PC-9 (cell line): ENCODE data around the gene RNF220. TPM values are rescaled to one million over a fixed set of nuclear protein-coding genes. Genes with fewer than 3 reads are reported as not detected.

ENCODE experiments used
- BruUV-seq: library from RNA; stranded (reverse); fragments of 400-500 nt; replicated peaks from 2 replicates; lab custom pipeline; 2021; lab: Mats Ljungman, UMichigan
- CTCF ChIA-PET: fragments of 300-600 bp; sonication (Branson Sonifier 250); formaldehyde crosslinking; loops from one replicate; lab custom pipeline; 2022; ENCODE audit warnings: antibody characterized with exemption; lab: Charles Lee
- POLR2A ChIA-PET: fragments of 300-600 bp; sonication (Branson Sonifier 250); formaldehyde crosslinking; loops from one replicate; lab custom pipeline; 2022; ENCODE audit warnings: antibody characterized with exemption; ENCODE audit not compliant: unreplicated experiment; lab: Charles Lee
- DNase-seq, 2 experiments: peaks; one replicate each; pipeline versions ENCODE4 v3.0.0 to v3.0.0-alpha.2; 2015 to 2022; ENCODE audit warnings: mixed read lengths in 1 of 2
- H2AFZ ChIP-seq: fragments of 200-600 bp; sonication (generic); 2 replicates; pipeline ENCODE4 v1.8.1; 2017; ENCODE audit warnings: antibody characterized with exemption
- H3F3A ChIP-seq: fragments of 200-600 bp; sonication (generic); 2 replicates; pipeline ENCODE4 v1.8.1; 2017; ENCODE audit warnings: antibody characterized with exemption, mild to moderate bottlenecking, low read depth; ENCODE audit not compliant: insufficient read depth
- H3K27ac ChIP-seq: fragments of 200-600 bp; sonication (generic); 2 replicates; pipeline ENCODE4 v1.6.1; 2016; ENCODE audit warnings: mixed run types
- H3K27me3 ChIP-seq: fragments of 200-600 bp; sonication (generic); 2 replicates; pipeline ENCODE4 v1.6.1; 2016; ENCODE audit warnings: low read depth, mixed run types; ENCODE audit not compliant: insufficient read depth
- H3K36me3 ChIP-seq: fragments of 200-600 bp; sonication (generic); 2 replicates; pipeline ENCODE4 v1.6.1; 2016; ENCODE audit warnings: low read depth, mixed run types
- H3K4me1 ChIP-seq: fragments of 200-600 bp; sonication (generic); replicated peaks from 2 replicates; pipeline ENCODE4 v1.6.1; 2016; ENCODE audit warnings: mixed run types; ENCODE audit not compliant: insufficient read depth
- H3K4me2 ChIP-seq: fragments of 200-600 bp; sonication (generic); 2 replicates; pipeline ENCODE4 v1.6.1; 2017; ENCODE audit warnings: mixed run types
- H3K4me3 ChIP-seq: fragments of 200-600 bp; sonication (generic); 2 replicates; pipeline ENCODE4 v1.6.1; 2016; ENCODE audit warnings: mixed run types
- H3K79me2 ChIP-seq: fragments of 200-600 bp; sonication (generic); 2 replicates; pipeline ENCODE4 v1.6.1; 2017; ENCODE audit warnings: low read depth, mixed run types
- H3K9me2 ChIP-seq: fragments of 200-600 bp; sonication (generic); 2 replicates; pipeline ENCODE4 v1.8.1; 2017; ENCODE audit warnings: mild to moderate bottlenecking; ENCODE audit not compliant: insufficient read depth
- H3K9me3 ChIP-seq: fragments of 200-600 bp; sonication (generic); 2 replicates; pipeline ENCODE4 v1.8.1; 2016; ENCODE audit warnings: low read depth; ENCODE audit not compliant: insufficient read depth
- H4K20me1 ChIP-seq: fragments of 200-600 bp; sonication (generic); 2 replicates; pipeline ENCODE4 v1.8.1; 2017; ENCODE audit not compliant: insufficient read depth
- CTCF ChIP-seq: fragments of 200-600 bp; sonication (generic); conservative IDR thresholded peaks from 2 replicates; pipeline ENCODE4 v1.6.1; 2017; ENCODE audit warnings: mixed run types, antibody characterized with exemption, mild to moderate bottlenecking, moderate library complexity
- EZH2 ChIP-seq: fragments of 200-600 bp; sonication (generic); IDR thresholded peaks from 2 replicates; pipeline ENCODE4 v1.8.0; 2017; ENCODE audit warnings: antibody characterized with exemption, low read depth
- intact Hi-C: fragments of 100-400 bp; cut with micrococcal nuclease; formaldehyde crosslinking; loops from one replicate; pipeline ENCODE4 v1.10.0; 2022; ENCODE audit not compliant: unreplicated experiment
- total RNA-seq: library from RNA; stranded (reverse); gene quantifications from 2 replicates; pipeline ENCODE4 v1.2.3, GENCODE V29; 2021

RNF220 gene
- total RNA-seq, 1 experiment from 2014 or later: 82.9 TPM

DNA sequence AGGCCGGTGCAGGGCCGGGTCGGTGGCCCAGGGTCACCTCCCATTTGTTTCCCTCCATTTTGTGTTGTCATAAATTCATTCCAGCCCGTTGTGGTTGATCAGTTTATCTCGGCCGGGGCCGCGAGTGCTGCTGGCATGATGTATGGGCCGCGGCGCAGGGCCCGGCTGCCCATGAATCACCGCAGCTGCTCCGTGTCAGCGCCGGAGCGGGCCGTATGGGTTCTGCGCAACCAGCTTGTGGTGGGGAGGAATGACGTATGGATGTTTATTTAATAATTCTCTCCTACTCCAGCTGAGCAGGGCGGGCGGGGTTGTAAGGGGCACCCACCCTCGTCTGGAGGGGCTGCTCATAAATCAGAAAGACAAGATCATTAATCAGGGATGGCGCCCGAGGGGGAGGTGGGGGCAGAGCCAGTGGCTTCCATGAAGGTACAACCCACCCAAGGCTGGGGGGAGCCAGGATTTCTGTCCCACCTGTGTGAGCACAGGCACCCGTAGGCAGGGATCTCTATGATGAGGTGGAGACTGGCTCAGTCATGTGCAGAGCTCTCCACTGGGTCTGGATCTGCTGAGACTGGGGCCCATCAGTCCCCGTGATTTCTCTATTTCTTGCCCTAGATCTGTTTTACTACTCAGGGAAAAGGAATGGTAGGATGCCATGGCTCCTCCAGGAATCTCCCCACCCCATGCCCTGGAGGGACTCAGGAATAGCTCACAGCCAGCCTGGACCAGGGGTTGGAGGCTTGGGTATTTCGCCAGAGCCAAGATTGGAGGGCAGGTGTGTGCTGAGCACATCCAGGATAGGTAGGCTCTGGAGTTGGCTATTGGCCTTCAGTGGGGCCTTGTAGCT lies 241.4 kb downstream of the RNF220 start:
- TF ChIP-seq CTCF (no peak), EZH2 (no peak)
- intact Hi-C loops: no loop called here
- no peaks in the 10 kb centered on the region for H3K9me3 ChIP-seq
- H2AFZ ChIP-seq: no peak overlapping the region
- H3K4me1 ChIP-seq: no peaks in the 10 kb centered on the region
- H3F3A ChIP-seq: no peaks in the 10 kb centered on the region
- no peaks in the 10 kb centered on the region; the same call in 1 of the 2 replicates for H3K36me3 ChIP-seq
- H3K9me2 ChIP-seq: no peaks in the 10 kb centered on the region
- no TSS peak for BruUV-seq
- CTCF ChIA-PET: no interaction called here
- no peaks in the 10 kb centered on the region; the same call in 1 of the 2 replicates for H4K20me1 ChIP-seq
- no peak overlapping the region for H3K27ac ChIP-seq
- no peak for DNase-seq
- H3K4me2 ChIP-seq: no peak overlapping the region
- no peaks in the 10 kb centered on the region for H3K27me3 ChIP-seq
- no peaks in the 10 kb centered on the region for H3K79me2 ChIP-seq
- no peak overlapping the region for H3K4me3 ChIP-seq
- POLR2A ChIA-PET: interaction anchor here (0.6 kb wide), 1 partner anchor 434 kb away, joined by 4 read pairs; no protein-coding TSS in a partner anchor

DNA sequence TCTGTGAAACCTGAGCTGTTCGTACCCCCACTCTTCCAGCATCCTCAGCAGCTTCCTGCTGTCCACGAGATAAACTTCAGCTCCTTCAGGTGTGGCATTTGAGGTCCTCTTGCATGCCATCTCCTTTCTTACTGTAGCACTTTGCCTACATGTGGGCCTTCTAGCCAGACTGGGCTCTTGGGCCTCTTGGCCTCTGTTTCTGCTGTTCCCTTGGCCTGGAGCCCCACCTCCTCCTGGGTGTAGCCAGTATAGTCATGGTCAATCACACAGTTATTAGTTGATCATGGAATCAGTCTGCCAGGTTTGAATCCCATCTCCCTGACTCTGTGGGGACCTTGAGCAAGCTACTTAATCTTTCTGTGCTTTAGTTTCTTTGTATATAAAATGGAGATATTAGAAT lies 242.8 kb downstream of the RNF220 start:
- no peaks in the 10 kb centered on the region; the same call in 1 of the 2 replicates for H4K20me1 ChIP-seq
- no peaks in the 10 kb centered on the region; the same call in 1 of the 2 replicates for H3K36me3 ChIP-seq
- H3K27ac ChIP-seq: no peak overlapping the region
- TF ChIP-seq CTCF (no peak), EZH2 (no peak)
- H3K4me2 ChIP-seq: no peak overlapping the region
- POLR2A ChIA-PET: interaction anchor here (0.6 kb wide), 1 partner anchor 892 kb away, joined by 9 read pairs; no protein-coding TSS in a partner anchor
- no peaks in the 10 kb centered on the region for H3K9me3 ChIP-seq
- no peak overlapping the region for H3K4me3 ChIP-seq
- H3K79me2 ChIP-seq: no peaks in the 10 kb centered on the region
- BruUV-seq: no TSS peak
- no peak overlapping the region for H2AFZ ChIP-seq
- intact Hi-C loops: no loop called here
- H3K27me3 ChIP-seq: no peaks in the 10 kb centered on the region
- H3K4me1 ChIP-seq: no peaks in the 10 kb centered on the region
- no peaks in the 10 kb centered on the region for H3K9me2 ChIP-seq
- DNase-seq: no peak
- CTCF ChIA-PET: interaction anchor here (0.6 kb wide), 1 partner anchor 67 kb away, joined by 3 read pairs; no protein-coding TSS in a partner anchor
- H3F3A ChIP-seq: peaks cover 10% of the 10 kb centered on the region; the same call in 1 of the 2 replicates

DNA sequence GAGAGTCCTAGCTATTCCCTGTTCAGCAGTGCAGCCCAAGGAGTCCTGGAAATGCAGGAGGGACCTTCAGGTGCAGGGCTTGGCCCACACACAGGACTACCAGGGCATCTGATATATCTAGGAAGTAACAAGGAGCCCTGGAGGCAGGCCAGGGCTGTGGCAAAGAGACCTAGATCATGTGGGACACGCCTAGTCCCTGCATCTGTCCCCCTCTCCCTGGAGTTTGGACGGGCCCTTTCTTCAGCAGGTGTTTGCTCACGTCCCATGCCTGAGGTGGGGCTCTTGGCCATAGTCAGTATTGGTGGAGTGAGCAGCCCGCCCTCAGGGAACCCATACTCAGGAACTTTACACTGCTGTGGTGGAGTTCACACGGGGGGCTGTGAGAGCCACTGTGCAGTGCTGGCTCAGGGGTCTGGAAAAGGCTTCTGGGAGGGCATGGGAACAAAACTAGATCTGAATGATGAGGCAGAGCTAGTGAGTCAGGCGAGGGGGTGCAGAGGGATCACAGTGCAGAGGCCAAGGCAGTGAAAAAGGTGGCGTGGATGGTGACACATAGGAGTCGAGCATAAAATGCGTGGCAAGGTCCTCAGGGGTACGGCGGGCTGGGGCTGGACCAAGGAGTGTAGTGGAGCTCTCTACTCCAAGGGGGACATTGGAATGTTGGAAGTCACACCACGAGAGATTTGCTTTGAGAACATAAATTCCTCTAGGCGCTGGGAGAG lies 243.6 kb downstream of the RNF220 start:
- Histone ChIP-seq H2AFZ (no peak overlapping the region), H3K36me3 (no peaks in the 10 kb centered on the region; the same call in 1 of the 2 replicates), H3F3A (peaks cover 10% of the 10 kb centered on the region; the same call in 1 of the 2 replicates), H3K4me2 (no peak overlapping the region), H3K4me3 (no peak overlapping the region), H3K79me2 (no peaks in the 10 kb centered on the region), H3K9me2 (no peaks in the 10 kb centered on the region), H3K4me1 (no peaks in the 10 kb centered on the region), H3K27ac (no peak overlapping the region), H3K27me3 (no peaks in the 10 kb centered on the region), H4K20me1 (no peaks in the 10 kb centered on the region; the same call in 1 of the 2 replicates), H3K9me3 (no peaks in the 10 kb centered on the region)
- DNase-seq: no peak
- CTCF ChIA-PET: no interaction called here
- intact Hi-C loops: no loop called here
- BruUV-seq: no TSS peak
- TF ChIP-seq EZH2 (no peak), CTCF (no peak)
- POLR2A ChIA-PET: interaction anchor here (0.6 kb wide), 1 partner anchor 893 kb away, joined by 9 read pairs; no protein-coding TSS in a partner anchor
